RWPE2 (cell line): ENCODE measurements around the gene SCARF1.
A peak's percentile ranks its signal among the peaks of the same experiment; 100 is the strongest.

Experiments
- ATAC-seq: fragments of 200-7000 bp; cut with Tn5 transposase; 3 replicates; pipeline ENCODE4 v1.9.1; 2021; ENCODE audit warnings: low read depth
- DNase-seq: peaks from one replicate; pipeline ENCODE4 v3.0.0-alpha.2; 2020; ENCODE audit warnings: low spot score
- H3K27ac ChIP-seq: fragments of 450-650 bp; 2 replicates; pipeline ENCODE4 v1.5.1; 2017; ENCODE audit warnings: mild to moderate bottlenecking; ENCODE audit not compliant: poor library complexity, severe bottlenecking
- H3K27me3 ChIP-seq: fragments of 250-450 bp; sonication (Bioruptor Pico); 2 replicates; pipeline ENCODE4 v1.5.1; 2021; ENCODE audit warnings: mild to moderate bottlenecking, moderate library complexity; ENCODE audit not compliant: insufficient read depth, poor library complexity, severe bottlenecking
- H3K36me3 ChIP-seq: fragments of 250-450 bp; sonication (Bioruptor Pico); 2 replicates; pipeline ENCODE4 v1.5.1; 2020; ENCODE audit warnings: low read depth, mild to moderate bottlenecking, moderate library complexity
- H3K4me1 ChIP-seq: fragments of 250-450 bp; sonication (Bioruptor Pico); 2 replicates; pipeline ENCODE4 v1.5.1; 2021; ENCODE audit warnings: mild to moderate bottlenecking, moderate library complexity; ENCODE audit not compliant: insufficient read depth, poor library complexity, severe bottlenecking
- H3K4me3 ChIP-seq: fragments of 250-450 bp; sonication (Bioruptor Pico); 2 replicates; pipeline ENCODE4 v1.5.1; 2021; ENCODE audit warnings: mild to moderate bottlenecking, moderate library complexity; ENCODE audit not compliant: severe bottlenecking
- H3K9me3 ChIP-seq: fragments of 250-450 bp; sonication (Bioruptor Pico); 2 replicates; pipeline ENCODE4 v1.5.1; 2021; ENCODE audit warnings: mild to moderate bottlenecking, moderate library complexity; ENCODE audit not compliant: severe bottlenecking
- TF ChIP-seq, protein P1 (sequence below): fragments of 450-650 bp; IDR thresholded peaks from one replicate; pipeline ENCODE4 v1.5.1; 2017; ENCODE audit warnings: mild to moderate bottlenecking, moderate library complexity; ENCODE audit not compliant: poor library complexity, severe bottlenecking

Gene SCARF1

DNA sequence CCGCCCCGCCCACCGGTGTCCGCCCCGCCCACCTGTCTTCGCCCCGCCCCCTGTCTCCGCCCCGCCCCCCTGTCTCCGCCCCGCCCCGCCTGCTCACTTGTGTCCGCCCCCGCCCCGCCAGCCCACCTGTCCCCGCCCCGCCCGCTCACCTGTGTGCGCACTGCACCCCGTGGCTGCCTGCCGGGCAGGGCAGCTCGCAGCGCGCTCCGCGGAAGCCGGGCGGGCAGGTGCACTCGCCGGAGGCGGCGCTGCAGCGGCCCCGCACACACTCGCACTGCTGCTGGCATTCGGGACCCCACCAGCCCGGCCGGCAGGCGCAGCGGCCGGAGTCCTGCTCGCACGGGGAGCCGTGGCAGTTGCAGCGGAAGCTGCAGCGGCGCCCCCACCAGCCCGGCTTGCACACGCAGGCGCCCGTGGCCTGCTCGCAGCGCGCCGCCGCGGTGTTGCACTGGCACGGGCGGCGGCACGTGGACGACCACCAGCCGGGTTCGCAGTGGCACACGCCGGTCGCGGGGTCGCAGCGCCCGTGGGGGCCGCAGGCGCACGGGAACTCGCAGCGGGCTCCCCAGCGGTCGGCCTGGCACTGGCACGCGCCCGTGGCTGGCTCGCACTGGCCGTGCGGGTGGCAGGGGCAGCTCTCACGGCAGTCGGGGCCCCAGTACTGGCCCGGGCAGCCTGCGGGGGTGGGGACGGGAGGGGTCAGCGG lies 2.1 kb downstream of the SCARF1 start:
- no peaks in the 10 kb centered on the region for H3K36me3 ChIP-seq
- no peaks in the 10 kb centered on the region for H3K9me3 ChIP-seq
- TF ChIP-seq, protein P1, sequence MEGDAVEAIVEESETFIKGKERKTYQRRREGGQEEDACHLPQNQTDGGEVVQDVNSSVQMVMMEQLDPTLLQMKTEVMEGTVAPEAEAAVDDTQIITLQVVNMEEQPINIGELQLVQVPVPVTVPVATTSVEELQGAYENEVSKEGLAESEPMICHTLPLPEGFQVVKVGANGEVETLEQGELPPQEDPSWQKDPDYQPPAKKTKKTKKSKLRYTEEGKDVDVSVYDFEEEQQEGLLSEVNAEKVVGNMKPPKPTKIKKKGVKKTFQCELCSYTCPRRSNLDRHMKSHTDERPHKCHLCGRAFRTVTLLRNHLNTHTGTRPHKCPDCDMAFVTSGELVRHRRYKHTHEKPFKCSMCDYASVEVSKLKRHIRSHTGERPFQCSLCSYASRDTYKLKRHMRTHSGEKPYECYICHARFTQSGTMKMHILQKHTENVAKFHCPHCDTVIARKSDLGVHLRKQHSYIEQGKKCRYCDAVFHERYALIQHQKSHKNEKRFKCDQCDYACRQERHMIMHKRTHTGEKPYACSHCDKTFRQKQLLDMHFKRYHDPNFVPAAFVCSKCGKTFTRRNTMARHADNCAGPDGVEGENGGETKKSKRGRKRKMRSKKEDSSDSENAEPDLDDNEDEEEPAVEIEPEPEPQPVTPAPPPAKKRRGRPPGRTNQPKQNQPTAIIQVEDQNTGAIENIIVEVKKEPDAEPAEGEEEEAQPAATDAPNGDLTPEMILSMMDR, result peak; percentile 31
- peak overlapping the region; percentile 48 for H3K27ac ChIP-seq
- no peaks in the 10 kb centered on the region for H3K27me3 ChIP-seq
- DNase-seq, result no peak
- ATAC-seq, result peak; percentile 44; the same call in 2 of the 3 replicates
- peak overlapping the region; percentile 43 for H3K4me3 ChIP-seq
- H3K4me1 ChIP-seq, result peaks cover 13% of the 10 kb centered on the region

DNA sequence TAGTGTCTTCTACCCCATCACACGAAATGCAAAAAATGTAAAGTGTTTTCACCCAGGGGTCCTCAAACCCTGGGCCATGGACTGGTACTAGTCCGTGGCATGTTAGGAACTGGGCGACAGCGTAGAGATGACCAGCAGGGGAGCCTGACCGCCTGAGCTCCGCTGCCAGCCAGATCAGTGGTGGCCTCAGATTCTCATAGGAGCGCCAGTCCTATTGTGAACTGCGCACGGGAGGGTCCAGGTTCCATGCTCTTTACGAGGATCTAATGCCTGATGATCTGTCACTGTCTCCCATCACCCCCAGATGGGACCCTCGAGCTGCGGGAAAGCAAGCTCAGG lies 4.5 kb downstream of the SCARF1 start:
- Histone ChIP-seq H3K27me3 (no peaks in the 10 kb centered on the region), H3K27ac (no peak overlapping the region), H3K4me1 (peaks cover 13% of the 10 kb centered on the region)

DNA sequence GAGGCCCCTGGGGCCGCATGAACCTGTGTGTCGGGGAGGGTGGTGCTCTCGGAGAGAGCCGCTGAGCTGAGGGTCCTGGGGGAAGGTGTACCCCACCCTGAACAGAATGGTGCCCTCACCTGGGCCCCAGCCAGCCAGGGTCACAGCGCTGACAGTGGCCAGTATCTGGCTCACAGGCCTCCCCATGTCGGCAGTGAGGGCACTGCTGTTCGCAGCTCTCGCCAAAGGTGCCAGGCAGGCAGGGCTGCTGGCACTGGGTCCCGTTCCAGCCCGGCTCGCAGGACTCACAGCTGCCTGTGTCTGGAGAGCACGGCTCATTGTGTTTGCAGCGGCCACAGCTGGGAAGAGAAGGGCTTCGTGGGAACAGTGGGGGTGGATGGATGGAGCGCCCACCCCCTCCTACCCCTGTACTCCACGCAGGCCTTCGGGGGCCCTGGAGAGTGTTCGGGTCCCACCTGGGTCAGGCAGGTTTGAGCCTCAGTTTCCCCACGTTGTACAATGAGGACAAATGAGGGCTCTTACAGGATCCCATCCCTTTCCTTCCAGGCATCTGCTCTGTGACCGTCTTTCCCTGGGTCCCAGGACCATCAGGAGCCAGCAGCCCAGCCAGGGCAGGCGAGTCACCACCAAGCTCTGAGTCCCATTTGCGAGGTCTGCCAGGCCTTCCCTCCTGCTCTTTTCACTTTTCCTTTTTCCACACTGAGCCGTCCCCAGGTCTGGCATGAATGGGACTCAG lies 5.0 kb downstream of the SCARF1 start:
- ATAC-seq (peak; percentile 33; the same call in 1 of the 3 replicates), DNase-seq (no peak)
- no peaks in the 10 kb centered on the region for H3K36me3 ChIP-seq
- TF ChIP-seq, protein P1, result no peak
- no peak overlapping the region for H3K4me3 ChIP-seq
- no peaks in the 10 kb centered on the region for H3K9me3 ChIP-seq
- H3K27ac ChIP-seq, result no peak overlapping the region
- peaks cover 13% of the 10 kb centered on the region for H3K4me1 ChIP-seq
- no peaks in the 10 kb centered on the region for H3K27me3 ChIP-seq

More for the DNA sequence above, 4.5 kb downstream of the SCARF1 start:
- DNase-seq (no peak), ATAC-seq (no peak)
- Histone ChIP-seq H3K36me3 (no peaks in the 10 kb centered on the region), H3K9me3 (no peaks in the 10 kb centered on the region), H3K4me3 (no peak overlapping the region)
- TF ChIP-seq, protein P1, result no peak

DNA sequence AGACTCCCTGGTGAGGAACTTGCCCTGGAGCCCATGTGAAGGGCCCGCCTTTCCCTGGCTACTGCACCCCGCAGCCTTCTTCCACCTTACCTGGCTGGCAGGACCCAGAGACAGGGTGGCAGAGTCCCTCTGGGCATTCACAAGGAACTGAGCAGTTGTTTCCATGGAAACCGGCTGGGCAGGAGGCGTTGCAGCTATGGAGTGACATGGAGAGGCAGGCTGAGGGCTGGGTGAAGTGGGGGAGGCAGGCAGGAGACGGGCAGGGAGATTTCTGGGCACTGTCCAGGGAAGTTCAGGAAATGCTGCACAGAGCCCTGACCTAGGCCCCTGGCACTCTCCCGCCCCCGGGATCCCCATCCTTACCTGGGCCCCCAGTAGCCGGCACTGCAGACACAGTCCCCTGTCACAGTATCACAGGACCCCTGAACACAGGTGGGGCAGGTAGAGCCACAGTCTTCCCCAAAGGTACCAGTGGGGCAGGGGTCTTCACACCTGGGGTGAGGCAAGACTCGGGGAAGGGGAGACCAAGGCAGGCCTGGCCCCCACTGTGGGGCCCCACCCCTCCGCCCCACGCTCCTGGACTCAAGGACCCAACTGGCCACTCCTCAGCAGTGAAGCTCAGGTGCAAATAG lies 5.9 kb downstream of the SCARF1 start:
- no peaks in the 10 kb centered on the region for H3K27me3 ChIP-seq
- ATAC-seq, result no peak
- no peak overlapping the region for H3K27ac ChIP-seq
- H3K9me3 ChIP-seq, result no peaks in the 10 kb centered on the region
- no peaks in the 10 kb centered on the region for H3K36me3 ChIP-seq
- H3K4me1 ChIP-seq, result peaks cover 9% of the 10 kb centered on the region
- TF ChIP-seq, protein P1, result no peak
- no peak for DNase-seq
- no peak overlapping the region for H3K4me3 ChIP-seq
